Measurements from ENCODE around the gene HMCN2.

HMCN2 gene

GRCh38 chr9:130461731-130462130 is 196.2 kb downstream of the HMCN2 start:
- no peak for TF ChIP-seq CTCF (IDR thresholded peaks at IDR 0.05; ENCODE audit: low read depth, low read length)
- 0 out of 2 replicates have a peak, but pooled peaks cover 4% of the 10 kb centered on the region for H3K4me1 ChIP-seq
- H3K4me3 ChIP-seq (ENCODE audit: low read depth, low read length): no peak overlapping the region
- peaks cover 24% of the 10 kb centered on the region for H3K36me3 ChIP-seq
- no peaks in the 10 kb centered on the region for H3K27me3 ChIP-seq
- DNase-seq: no peak
- H3K9me3 ChIP-seq: no peaks in the 10 kb centered on the region

- no peaks in the 10 kb centered on the region for H3K27me3 ChIP-seq
- H3K4me1 ChIP-seq: peaks cover 4% of the 10 kb centered on the region; the same call in 1 of the 2 replicates
- H3K36me3 ChIP-seq: peaks cover 25% of the 10 kb centered on the region
- TF ChIP-seq CTCF (IDR thresholded peaks at IDR 0.05; ENCODE audit: low read depth, low read length): no peak
- no peak for DNase-seq
- H3K4me3 ChIP-seq (ENCODE audit: low read depth, low read length): no peak overlapping the region
- H3K9me3 ChIP-seq: no peaks in the 10 kb centered on the region
Observed at GRCh38 chr9:130462685-130463540, 197.4 kb downstream of the HMCN2 start.

- no peak for TF ChIP-seq CTCF (IDR thresholded peaks at IDR 0.05; ENCODE audit: low read depth, low read length)
- no peaks in the 10 kb centered on the region for H3K27me3 ChIP-seq
- peaks cover 4% of the 10 kb centered on the region; the same call in 1 of the 2 replicates for H3K4me1 ChIP-seq
- H3K9me3 ChIP-seq: no peaks in the 10 kb centered on the region
- no peak overlapping the region for H3K4me3 ChIP-seq (ENCODE audit: low read depth, low read length)
- H3K36me3 ChIP-seq: peaks cover 25% of the 10 kb centered on the region
- DNase-seq: no peak
Observed at GRCh38 chr9:130463763-130464745, 198.5 kb downstream of the HMCN2 start.

GRCh38 chr9:130465383-130466096 is 200.0 kb downstream of the HMCN2 start:
- H3K4me1 ChIP-seq: peaks cover 4% of the 10 kb centered on the region; the same call in 1 of the 2 replicates

More at GRCh38 chr9:130465383-130466096, 200.0 kb downstream of the HMCN2 start:
- Histone ChIP-seq H3K36me3 (peaks cover 25% of the 10 kb centered on the region), H3K4me3 (ENCODE audit: low read depth, low read length) (no peak overlapping the region), H3K27me3 (no peaks in the 10 kb centered on the region), H3K9me3 (no peaks in the 10 kb centered on the region)
- no peak for DNase-seq
- no peak for TF ChIP-seq CTCF (IDR thresholded peaks at IDR 0.05; ENCODE audit: low read depth, low read length)

Measured in BE2C (cell line).